Neural cell (in vitro differentiated cells): Measurements from ENCODE around the gene OR7G1. TPM values are rescaled to one million over a fixed set of nuclear protein-coding genes. Genes with fewer than 3 reads are reported as not detected.

Experiments used
- H2AFZ ChIP-seq: fragments of 200-600, 300-800 bp; sonication (generic), shearing (Covaris generic); 2 replicates; pipeline ENCODE4 v1.6.0; 2014; ENCODE audit warnings: low read depth, mild to moderate bottlenecking, antibody characterized with exemption, low read length, moderate library complexity
- H3F3A ChIP-seq: fragments of 200-600 bp; shearing (Covaris generic); 2 replicates; pipeline ENCODE4 v1.6.1; 2016; ENCODE audit warnings: mild to moderate bottlenecking, moderate library complexity, mixed read lengths, antibody characterized with exemption, low read length; ENCODE audit not compliant: insufficient read depth, poor library complexity, severe bottlenecking
- H3K27ac ChIP-seq: fragments of 200-600, 300-800 bp; sonication (generic), shearing (Covaris generic); 2 replicates; pipeline ENCODE4 v1.5.1; 2014; ENCODE audit warnings: mild to moderate bottlenecking, low read length, moderate library complexity
- H3K27me3 ChIP-seq: fragments of 300-800, 200-600 bp; sonication (generic), shearing (Covaris generic); 2 replicates; pipeline ENCODE4 v1.6.0; 2014; ENCODE audit warnings: mild to moderate bottlenecking, low read depth, low read length, moderate library complexity; ENCODE audit not compliant: insufficient read depth
- H3K36me3 ChIP-seq: fragments of 300-800, 200-600 bp; sonication (generic), shearing (Covaris generic); 2 replicates; pipeline ENCODE4 v1.5.1; 2014; ENCODE audit warnings: mild to moderate bottlenecking, antibody characterized with exemption, low read length, moderate library complexity; ENCODE audit not compliant: insufficient read depth
- H3K4me2 ChIP-seq: fragments of 300-800, 200-600 bp; sonication (generic), shearing (Covaris generic); 2 replicates; pipeline ENCODE4 v1.6.0; 2014; ENCODE audit warnings: mild to moderate bottlenecking, low read length
- H3K4me3 ChIP-seq: fragments of 300-800, 200-600 bp; sonication (generic), shearing (Covaris generic); 2 replicates; pipeline ENCODE4 v1.5.1; 2014; ENCODE audit warnings: mild to moderate bottlenecking, low read length, moderate library complexity
- H3K79me2 ChIP-seq: fragments of 200-600 bp; shearing (Covaris generic); replicated peaks from 2 replicates; pipeline ENCODE4 v1.6.0; 2014; ENCODE audit warnings: mild to moderate bottlenecking, low read length, moderate library complexity; ENCODE audit not compliant: insufficient read depth
- H3K9ac ChIP-seq: fragments of 300-800, 200-600 bp; sonication (generic), shearing (Covaris generic); 2 replicates; pipeline ENCODE4 v1.6.1; 2016; ENCODE audit warnings: mild to moderate bottlenecking, low read length, mixed read lengths
- H3K9me2 ChIP-seq: fragments of 200-600 bp; shearing (Covaris generic); 2 replicates; pipeline ENCODE4 v1.6.1; 2016; ENCODE audit warnings: mild to moderate bottlenecking, low read length, mixed read lengths; ENCODE audit not compliant: insufficient read depth
- H3K9me3 ChIP-seq: fragments of 200-600, 300-800 bp; sonication (generic), shearing (Covaris generic); 2 replicates; pipeline ENCODE4 v1.6.1; 2016; ENCODE audit warnings: mild to moderate bottlenecking, mixed run types, low read length, moderate library complexity, mixed read lengths
- H4K20me1 ChIP-seq: fragments of 200-600 bp; shearing (Covaris generic); 2 replicates; pipeline ENCODE4 v1.6.1; 2016; ENCODE audit warnings: mild to moderate bottlenecking, mixed run types; ENCODE audit not compliant: insufficient read depth
- CTCF ChIP-seq: fragments of 450-650 bp; IDR thresholded peaks from 2 replicates; pipeline ENCODE4 v1.5.1; 2014; ENCODE audit warnings: antibody characterized with exemption, mild to moderate bottlenecking, moderate library complexity; ENCODE audit not compliant: poor library complexity, severe bottlenecking
- EP300 ChIP-seq: fragments of 450-650 bp; conservative IDR thresholded peaks from 2 replicates; pipeline ENCODE4 v1.6.1; 2014; ENCODE audit warnings: antibody characterized with exemption, mild to moderate bottlenecking, moderate library complexity; ENCODE audit not compliant: poor library complexity, severe bottlenecking
- EZH2 ChIP-seq: fragments of 200-600, 300-800 bp; shearing (Covaris generic), sonication (generic); IDR thresholded peaks from 2 replicates; pipeline ENCODE4 v1.6.1; 2014; ENCODE audit warnings: antibody characterized with exemption, low read length, borderline replicate concordance, mild to moderate bottlenecking; ENCODE audit not compliant: insufficient read depth, poor library complexity, severe bottlenecking
- MXI1 ChIP-seq: fragments of 450-650 bp; conservative IDR thresholded peaks from 2 replicates; pipeline ENCODE4 v1.6.1; 2014; ENCODE audit warnings: antibody characterized with exemption, mild to moderate bottlenecking; ENCODE audit not compliant: poor library complexity, severe bottlenecking
- POLR2AphosphoS5 ChIP-seq: IDR thresholded peaks from 2 replicates; pipeline ENCODE4 v1.6.1; 2012
- RAD21 ChIP-seq: fragments of 450-650 bp; conservative IDR thresholded peaks from 2 replicates; pipeline ENCODE4 v1.6.1; 2014; ENCODE audit warnings: antibody characterized with exemption, mild to moderate bottlenecking, moderate library complexity
- REST ChIP-seq: IDR thresholded peaks from 2 replicates; pipeline ENCODE4 v1.6.1; 2012; ENCODE audit warnings: borderline replicate concordance
- SMC3 ChIP-seq: fragments of 450-650 bp; conservative IDR thresholded peaks from 2 replicates; pipeline ENCODE4 v1.6.1; 2014; ENCODE audit warnings: antibody characterized with exemption, mild to moderate bottlenecking, moderate library complexity; ENCODE audit not compliant: poor library complexity
- TAF1 ChIP-seq: IDR thresholded peaks from 2 replicates; pipeline ENCODE4 v1.6.1; 2012; ENCODE audit warnings: low read depth
- polyA plus RNA-seq: library from polyadenylated mRNA; depleted of rRNA; stranded (reverse); fragments of >200 nt; gene quantifications from 2 replicates; pipeline ENCODE4 v1.2.3, GENCODE V29; 2014

The OR7G1 gene
- polyA plus RNA-seq, 1 donor from 2014 or later, result not detected

DNA sequence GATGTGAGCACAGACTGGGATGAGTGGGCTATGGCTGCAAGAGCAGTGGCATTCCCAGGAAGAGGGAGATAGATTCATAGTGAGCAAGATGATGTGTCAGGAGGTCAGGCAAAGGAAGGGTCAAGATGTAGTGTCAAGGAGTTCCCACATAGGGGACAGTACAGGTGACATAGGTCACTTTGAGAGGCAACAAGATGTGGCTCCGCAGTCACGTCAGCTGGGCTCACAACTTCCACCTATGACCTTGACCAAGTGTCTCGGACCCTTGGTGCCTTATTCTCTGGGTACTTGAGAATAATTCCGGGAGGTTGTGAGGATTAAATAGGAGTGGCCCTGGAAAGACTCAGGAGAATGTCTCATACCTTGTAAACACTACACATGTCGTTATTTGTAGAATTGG lies 35.1 kb upstream of the OR7G1 start:
- peaks cover 32% of the 10 kb centered on the region for H3K9me3 ChIP-seq
- peaks cover 12% of the 10 kb centered on the region for H3K36me3 ChIP-seq
- H3F3A ChIP-seq, result no peaks in the 10 kb centered on the region

GRCh38 chr19:9149997-9150396 lies 34.4 kb upstream of the OR7G1 start:
- Histone ChIP-seq H3K27ac (no peak overlapping the region), H3K9me3 (peaks cover 32% of the 10 kb centered on the region), H4K20me1 (no peaks in the 10 kb centered on the region), H3K4me3 (no peak overlapping the region), H3K27me3 (no peaks in the 10 kb centered on the region), H3K36me3 (peaks cover 12% of the 10 kb centered on the region), H3F3A (no peaks in the 10 kb centered on the region), H3K4me2 (no peak overlapping the region), H3K79me2 (peaks cover 70% of the 10 kb centered on the region), H3K9me2 (no peaks in the 10 kb centered on the region), H2AFZ (no peak overlapping the region), H3K9ac (no peak overlapping the region)
- TF ChIP-seq SMC3, result no peak
- TF ChIP-seq CTCF, result no peak
- no peak for TF ChIP-seq EP300
- TF ChIP-seq RAD21, result no peak
- TF ChIP-seq EZH2, result no peak
- no peak for TF ChIP-seq TAF1
- no peak for TF ChIP-seq POLR2AphosphoS5
- no peak for TF ChIP-seq REST
- TF ChIP-seq MXI1, result no peak

More for the DNA sequence above, 35.1 kb upstream of the OR7G1 start:
- Histone ChIP-seq H3K27ac (no peak overlapping the region), H4K20me1 (no peaks in the 10 kb centered on the region), H3K9me2 (no peaks in the 10 kb centered on the region), H3K4me2 (no peak overlapping the region), H2AFZ (no peak overlapping the region), H3K9ac (no peak overlapping the region), H3K27me3 (no peaks in the 10 kb centered on the region), H3K79me2 (peaks cover 67% of the 10 kb centered on the region), H3K4me3 (no peak overlapping the region)
- no peak for TF ChIP-seq TAF1
- TF ChIP-seq SMC3, result no peak
- TF ChIP-seq EP300, result no peak

DNA sequence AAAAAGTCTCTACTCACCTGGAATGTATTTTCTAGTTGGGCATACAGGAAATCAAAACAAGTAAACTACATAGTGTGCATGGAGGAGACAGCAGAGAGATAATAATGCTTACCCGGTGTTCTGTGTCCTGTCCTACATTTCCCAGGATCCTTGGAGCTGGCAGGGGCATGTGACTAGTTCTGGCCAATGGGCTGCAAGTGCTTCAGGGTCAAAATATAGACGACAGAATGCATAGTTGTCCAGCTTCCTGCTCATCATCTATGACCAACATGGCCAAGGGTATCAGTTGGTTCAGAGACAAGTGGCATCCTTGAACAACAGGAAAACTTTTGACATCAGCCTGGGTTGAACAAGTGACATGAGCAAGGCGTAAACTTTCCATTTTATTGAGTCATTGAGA lies 33.1 kb upstream of the OR7G1 start:
- Histone ChIP-seq H3K27ac (no peak overlapping the region), H3K36me3 (peaks cover 12% of the 10 kb centered on the region), H3K4me2 (no peak overlapping the region), H2AFZ (no peak overlapping the region), H4K20me1 (no peaks in the 10 kb centered on the region), H3K4me3 (no peak overlapping the region), H3K9me2 (no peaks in the 10 kb centered on the region), H3F3A (no peaks in the 10 kb centered on the region), H3K27me3 (no peaks in the 10 kb centered on the region), H3K9ac (no peak overlapping the region), H3K9me3 (peaks cover 30% of the 10 kb centered on the region), H3K79me2 (peaks cover 72% of the 10 kb centered on the region)
- TF ChIP-seq REST (no peak), POLR2AphosphoS5 (no peak), CTCF (no peak), RAD21 (no peak)
